ENCODE data around the gene DLX3.

DNA sequence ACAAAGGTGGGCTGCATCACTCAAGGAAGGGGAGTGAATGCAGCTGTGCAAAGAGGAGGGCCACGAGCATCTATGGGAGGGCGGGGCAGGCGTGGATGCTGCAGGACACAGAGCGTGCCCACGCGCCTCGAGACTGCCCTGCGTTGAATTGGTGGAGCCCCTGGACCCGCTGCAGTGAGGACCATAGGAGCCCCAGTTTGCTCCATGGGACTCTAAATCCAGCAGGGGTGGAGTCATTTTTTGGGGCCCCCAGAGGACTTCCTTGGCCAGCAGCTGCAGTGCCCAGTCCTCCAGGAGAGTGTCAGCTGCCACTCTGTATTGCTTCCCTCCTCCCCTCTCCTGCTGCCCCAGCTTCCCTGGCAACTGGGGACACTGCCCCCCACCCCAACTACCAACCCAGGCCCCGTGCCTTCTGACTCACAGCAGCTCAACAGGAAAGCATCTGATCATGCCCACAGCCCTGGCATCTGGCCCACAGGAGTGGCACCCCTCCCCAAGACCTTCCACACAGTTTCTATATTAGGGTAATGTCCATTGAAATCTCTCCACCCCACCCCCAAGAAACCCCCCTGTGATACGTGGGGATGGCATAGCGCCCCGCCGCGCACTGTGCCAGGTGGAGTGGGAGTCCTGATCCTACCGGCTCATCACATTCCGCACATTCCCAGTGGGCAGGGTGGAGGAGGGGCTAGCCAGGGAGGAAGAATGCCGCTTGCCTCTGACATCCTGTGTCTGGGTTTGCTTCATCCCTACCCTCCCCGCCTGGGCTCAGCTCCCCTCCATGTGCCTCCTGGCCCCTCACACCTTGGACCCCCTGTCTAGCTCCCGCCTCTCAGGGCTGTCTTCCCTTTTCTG, 33.1 kb upstream of the DLX3 start:
- TF ChIP-seq CTCF (IDR thresholded peaks at IDR 0.05) (no peak), POLR2A (IDR thresholded peaks at IDR 0.05) (no peak)

Data from thyroid gland (tissue), 4 donors.